ENCODE measurements around the gene MAPK1IP1L.
A peak's percentile ranks its signal among the peaks of the same experiment; 100 is the strongest.

MAPK1IP1L gene

DNA sequence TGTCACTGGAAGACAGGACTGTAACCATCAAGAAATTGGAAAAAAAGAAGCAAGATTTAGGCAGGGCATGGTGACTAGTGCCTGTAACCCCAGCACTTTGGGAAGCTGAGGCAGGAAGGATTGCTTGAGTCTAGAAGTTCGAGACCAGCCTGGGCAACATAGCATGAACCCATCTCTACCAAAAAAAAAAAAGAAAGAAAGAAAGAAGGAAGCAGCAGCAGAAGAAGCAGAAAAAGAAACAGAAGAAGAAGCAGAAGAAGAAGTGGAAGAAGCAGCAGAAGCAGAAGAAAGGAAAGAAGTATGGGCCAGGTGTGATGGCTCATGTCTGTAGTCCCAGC, 47.1 kb downstream of the MAPK1IP1L start:
- no peak for DNase-seq

- DNase-seq: no peak
These were observed 48.3 kb downstream of the MAPK1IP1L start for GRCh38 chr14:55099756-55100155.

DNA sequence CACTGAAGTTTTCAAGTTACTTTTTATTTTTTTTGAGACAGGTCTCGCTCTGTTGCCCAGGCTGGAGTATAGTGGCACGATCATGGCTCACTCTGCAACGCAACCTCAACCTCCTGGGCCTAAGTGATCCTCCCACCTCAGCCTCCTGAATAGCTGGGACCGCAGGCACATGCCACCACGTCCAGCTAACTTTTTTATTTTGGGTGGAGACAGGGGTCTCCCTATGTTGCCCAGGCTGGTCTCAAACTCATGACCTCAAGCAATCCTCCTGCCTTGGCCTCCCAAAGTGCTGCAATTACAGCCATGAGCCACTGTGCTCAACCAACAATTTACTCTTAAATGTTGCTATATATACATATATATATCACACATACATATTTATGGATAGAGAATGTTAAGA, 50.3 kb downstream of the MAPK1IP1L start:
- DNase-seq: no peak

DNA sequence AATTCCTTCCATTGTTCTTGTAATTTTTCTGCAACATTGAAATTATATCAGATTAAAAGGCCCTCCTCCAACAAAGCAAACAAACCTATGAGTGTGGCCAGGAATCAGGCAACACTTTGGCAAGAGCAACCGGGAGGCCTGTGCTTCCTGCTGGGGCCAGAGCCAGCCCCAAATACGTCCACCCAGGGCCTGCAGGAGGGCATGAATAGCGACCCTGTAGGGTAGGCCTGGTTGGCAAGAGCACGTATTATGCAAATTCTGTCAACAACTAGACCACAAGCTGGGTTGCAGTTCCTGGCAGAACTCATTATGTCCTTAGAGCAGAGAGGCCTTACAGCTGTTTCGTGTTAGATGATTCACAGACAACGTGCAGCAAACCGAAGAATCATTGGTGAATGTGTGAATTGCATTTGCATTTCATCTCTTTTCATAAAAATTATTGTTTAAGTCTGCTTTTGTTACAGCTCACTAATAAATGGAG, 50.7 kb downstream of the MAPK1IP1L start:
- DNase-seq: peak; percentile 26

GRCh38 chr14:55103005-55103640, 51.7 kb downstream of the MAPK1IP1L start:
- DNase-seq: peak; percentile 46

DNA sequence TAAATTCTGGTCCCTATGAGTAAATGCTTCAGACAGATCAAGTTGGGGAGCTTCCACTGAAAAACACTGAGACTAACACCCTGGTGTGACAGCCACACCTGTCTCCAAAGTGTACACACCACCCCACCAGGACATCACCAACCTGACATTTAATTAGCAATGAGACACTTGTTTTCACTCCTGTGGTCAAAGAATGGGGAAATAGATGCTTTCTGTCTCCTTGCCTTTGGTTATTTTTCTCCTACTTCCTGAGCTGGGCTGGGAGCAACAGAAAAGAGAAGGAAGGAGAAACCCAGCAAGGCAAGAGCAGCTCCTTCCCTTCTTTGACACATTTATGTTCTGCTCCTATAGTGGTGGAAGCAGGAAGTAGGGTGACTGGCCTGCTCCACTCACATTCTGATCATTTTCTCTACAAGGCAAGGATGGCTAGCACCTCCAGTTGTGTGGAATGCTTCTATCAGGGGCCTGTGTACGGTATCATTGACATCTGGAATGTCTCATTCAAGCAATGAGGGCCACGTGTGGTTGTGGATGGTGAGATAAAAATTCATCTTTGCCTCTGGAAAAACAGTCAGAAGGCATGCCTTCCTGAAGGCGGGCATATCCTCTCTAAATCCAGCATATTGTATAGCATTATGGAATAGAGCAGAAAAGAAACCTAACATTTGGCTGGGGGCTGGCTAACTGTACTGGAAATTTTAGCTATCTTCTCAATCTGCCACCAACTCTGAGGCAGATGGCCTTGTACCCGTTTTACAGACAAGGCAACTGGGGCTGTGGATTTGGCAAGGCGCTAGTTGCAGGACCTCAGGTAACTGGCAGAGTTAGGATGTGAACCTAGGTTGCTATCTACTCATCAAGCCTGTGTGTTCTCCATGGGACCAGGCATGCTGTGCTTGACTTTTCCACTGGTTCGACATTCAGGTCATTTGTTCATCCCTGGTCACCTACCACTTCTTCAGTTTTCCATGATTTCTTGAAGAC, 52.8 kb downstream of the MAPK1IP1L start:
- DNase-seq: no peak

- no peak for DNase-seq
These were observed 54.5 kb downstream of the MAPK1IP1L start for GRCh38 chr14:55105991-55106390.

- DNase-seq: peak; percentile 15
These were observed 56.5 kb downstream of the MAPK1IP1L start for GRCh38 chr14:55107766-55108554.

DNA sequence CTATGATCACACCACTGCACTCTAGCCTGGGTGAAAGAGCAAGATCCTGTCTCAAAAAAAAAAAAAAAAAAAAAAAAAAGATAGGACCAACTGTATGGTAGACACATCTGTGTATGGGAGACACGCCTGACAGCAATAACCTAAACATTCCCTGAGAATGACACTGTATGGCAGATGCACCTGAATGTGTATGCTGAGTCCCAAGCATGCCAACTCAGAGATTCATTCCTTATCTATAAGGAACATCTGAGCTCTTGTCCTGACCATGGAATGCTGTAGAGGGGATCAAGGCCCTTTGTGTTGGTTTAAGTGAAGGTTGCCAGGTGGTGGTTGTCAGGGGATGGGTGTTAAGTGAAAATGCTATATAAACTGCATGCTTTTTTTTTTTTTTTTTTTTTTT, 58.4 kb downstream of the MAPK1IP1L start:
- DNase-seq: no peak

- DNase-seq: no peak
These were observed 59.8 kb downstream of the MAPK1IP1L start for GRCh38 chr14:55111122-55111708.

DNA sequence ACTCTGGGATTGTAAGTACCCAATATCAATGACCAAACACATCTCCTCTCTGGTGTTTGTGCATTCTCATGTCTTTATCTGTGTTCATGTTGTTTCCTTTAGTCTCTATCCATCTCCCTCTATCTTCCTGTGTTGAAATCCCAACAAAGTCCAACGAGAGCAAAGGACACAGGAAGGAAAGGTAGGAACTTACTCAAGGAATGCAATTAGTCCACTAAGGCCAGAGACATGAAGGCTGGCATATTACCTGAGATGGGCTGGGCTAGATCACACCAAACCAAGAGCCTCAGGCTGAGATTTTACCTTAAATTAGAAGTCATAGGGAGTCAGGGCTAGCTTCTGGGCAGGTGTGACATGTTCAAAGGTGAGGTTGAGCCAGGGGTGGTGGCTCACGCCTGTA, 63.3 kb downstream of the MAPK1IP1L start:
- DNase-seq: no peak

- no peak for DNase-seq
These were observed 64.0 kb downstream of the MAPK1IP1L start for GRCh38 chr14:55115460-55115859.

DNA sequence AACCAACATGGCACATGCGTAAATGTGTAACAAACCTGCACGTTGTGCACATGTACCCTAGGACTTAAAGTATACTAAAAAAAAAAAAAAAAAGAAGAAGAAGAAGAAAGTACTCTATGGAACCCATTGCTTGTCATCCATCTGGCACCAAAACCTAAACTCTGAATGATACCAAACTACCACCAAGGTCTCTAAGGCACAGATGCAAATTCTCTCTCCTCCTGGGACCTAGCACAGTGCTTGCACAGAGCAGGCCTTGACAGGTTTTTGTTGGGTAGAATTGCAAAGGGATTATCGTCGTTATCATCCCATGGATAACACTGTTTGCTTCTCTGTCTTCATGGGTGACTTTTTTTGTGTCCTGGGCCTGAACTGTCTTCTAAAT, 64.4 kb downstream of the MAPK1IP1L start:
- no peak for DNase-seq

DNA sequence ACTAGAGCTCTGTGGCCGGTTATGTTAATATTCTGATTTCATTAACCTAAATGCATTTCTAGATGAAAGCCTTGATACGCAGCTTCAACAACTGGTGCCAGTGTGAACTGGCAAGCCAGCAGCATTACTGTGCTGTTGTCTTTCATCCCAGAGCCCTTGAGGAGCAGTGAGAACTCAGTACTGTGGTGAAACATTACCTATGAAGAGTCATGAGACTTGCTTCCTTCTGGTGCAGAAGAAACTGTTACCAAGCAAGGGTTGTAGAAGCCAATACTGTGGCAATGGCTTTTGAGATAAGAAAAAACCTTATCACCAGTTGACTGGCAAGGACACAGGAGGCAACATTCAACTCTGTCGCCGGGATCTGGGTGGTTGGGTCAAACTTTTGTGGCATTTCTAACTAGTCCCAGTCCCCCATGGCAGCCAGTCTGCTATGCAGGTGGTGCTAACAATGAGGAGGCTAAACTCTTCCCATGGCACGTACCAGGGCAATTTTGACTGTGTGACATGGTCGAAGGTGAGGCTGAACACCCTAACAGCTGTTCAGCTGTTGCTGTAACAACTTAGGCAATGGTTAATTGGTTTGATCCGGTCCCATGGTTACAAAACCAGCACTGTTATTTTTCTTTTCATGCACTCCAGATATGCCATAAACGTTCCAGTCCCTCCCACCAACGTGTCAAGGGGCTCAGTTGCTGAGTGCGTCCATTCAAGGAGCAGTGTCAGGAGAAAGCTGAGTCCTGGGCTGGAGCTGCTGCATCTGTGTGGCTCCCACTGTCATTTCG, 65.0 kb downstream of the MAPK1IP1L start:
- no peak for DNase-seq

DNA sequence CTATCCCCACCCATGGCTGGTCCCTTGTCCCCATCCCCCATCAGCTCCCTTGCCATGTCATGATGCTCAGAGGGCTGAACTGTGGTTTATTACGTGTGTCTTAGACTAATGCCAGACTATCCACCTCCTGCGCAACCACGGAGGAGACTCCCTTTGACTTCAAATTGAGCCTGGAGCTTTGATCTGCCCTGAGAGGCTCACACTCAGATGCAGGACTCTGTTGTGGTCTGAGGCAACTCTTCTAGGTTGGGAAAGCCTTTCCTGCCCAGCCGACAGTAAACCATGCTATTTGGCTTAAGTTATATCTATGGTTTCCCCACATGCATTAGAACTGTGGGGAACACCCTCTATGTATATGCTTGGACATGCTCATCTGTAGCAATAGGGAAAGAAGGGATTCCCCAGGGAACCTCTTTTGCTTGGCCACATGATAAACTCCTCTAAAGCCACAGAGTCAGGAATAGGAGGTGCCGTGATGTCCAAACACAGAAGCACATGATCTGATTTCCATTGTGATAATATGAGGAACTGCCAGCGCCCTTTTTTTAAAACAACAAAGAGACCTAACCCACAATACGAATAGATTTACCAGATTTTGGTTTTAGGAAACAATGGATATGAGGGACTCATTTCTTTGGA, 66.5 kb downstream of the MAPK1IP1L start:
- no peak for DNase-seq

- no peak for DNase-seq
These were observed 67.3 kb downstream of the MAPK1IP1L start for GRCh38 chr14:55118761-55119160.
